ENCODE results near the gene RSPH10B2.
A peak's percentile ranks its signal among the peaks of the same experiment; 100 is the strongest.
"Not testable (repeated sequence)": the region's sequence is repeated elsewhere in the genome, so short reads cannot be mapped to it uniquely, and the experiment has no call there.

RSPH10B2 gene

DNA sequence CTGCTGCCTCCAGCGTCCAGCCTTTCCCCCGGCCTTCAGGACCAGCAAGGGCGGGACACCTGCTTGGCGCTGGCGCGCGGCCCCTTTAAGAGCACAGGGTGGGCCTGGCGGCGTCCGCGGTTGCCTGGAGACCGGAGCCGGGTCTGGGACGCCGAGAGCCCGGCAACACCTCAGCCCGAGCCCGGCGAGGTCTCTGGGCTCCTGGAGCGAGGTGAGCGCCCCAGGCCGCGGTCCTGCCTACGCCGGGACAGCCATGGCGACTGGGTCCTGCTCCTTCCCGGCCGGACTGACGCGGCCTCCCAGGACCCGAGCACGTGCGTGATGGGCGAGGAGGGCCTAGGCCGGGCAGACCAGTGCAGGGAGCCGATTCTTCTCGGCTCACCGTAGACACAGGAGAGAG, at the start of gene RSPH10B2:
Gene RSPH10B2, plus strand, starts transcription at position 140 of the 400 bp plus-strand sequence. CDS start 3,575 bp downstream, outside the sequence.
- DNase-seq (ENCODE audit: low spot score), result not testable (repeated sequence)

DNA sequence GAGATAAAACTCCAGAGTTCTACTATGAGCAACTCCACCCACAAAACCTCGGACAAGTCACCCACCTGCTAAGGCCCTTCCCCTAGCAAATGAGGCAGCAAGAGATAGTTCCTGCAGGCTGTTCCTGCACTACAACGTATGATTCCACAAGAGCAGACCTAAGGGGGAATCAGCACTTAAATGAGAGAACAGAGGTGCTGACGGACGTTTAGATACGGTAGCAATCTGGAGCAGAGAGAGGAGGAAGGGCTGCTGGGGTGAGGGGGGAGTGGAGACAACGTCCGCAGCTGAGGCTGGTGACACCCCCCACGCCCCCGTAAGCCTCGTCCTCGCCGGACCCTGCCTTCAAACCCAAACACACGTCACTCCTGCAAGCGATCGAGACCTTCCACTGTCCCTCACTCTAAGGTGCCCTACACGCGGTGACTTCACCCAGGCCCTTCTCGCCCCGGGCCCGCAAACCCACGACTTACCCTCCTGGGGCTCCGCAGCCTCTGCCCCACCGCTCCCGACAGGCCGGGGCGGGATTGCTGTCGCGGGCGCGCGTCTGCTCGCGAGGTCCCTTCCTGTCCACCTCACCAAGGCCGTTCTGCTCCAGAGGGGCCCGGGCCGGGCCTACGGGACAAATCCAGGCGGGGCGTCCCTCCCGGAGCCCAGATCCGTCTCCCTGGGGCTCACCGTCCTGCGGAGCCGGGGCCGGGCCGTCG, 47.8 kb upstream of the RSPH10B2 start:
- peak; percentile 59 for DNase-seq (ENCODE audit: low spot score)

DNA sequence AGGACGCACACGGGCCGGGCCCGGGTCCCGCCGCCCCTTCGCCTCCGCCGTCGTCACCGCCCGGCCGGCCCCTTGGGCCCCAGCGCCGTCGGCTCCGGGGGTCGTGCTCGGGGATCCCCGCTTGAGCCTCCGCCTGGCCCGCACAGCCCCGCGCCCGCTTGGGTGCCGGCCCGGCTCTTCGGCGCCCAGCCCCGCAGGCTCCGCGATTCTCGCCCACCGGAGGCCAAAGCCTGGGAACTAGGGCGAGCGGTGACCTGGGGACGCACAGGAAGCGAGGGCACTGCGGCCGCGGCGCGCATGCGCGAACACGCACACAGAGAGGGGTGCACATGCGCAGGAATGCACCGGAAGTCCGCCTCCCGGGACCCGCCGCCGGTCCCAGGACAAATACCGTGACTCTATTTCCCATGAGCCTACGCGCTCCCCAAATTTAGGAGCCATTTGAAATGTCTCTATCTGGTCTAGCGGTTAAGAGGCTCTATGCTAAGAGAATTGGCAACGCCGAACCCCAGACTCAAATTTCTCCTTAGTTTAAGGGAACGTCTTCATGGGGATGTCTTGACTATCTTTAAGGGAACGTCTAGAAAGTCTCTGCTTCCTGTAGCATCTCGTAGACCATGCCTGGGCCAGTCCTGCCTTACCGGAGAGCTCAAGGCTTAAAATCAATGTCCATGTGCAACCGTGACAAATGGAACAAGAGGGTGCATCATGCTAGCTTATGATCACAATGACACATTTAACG, 47.1 kb upstream of the RSPH10B2 start, which contains the start of gene ZNF12:
Gene ZNF12, minus strand, starts transcription at position 282 of the 742 bp plus-strand sequence. CDS start 1,774 bp downstream, outside the sequence.
- peak; percentile 99 for DNase-seq (ENCODE audit: low spot score)

DNA sequence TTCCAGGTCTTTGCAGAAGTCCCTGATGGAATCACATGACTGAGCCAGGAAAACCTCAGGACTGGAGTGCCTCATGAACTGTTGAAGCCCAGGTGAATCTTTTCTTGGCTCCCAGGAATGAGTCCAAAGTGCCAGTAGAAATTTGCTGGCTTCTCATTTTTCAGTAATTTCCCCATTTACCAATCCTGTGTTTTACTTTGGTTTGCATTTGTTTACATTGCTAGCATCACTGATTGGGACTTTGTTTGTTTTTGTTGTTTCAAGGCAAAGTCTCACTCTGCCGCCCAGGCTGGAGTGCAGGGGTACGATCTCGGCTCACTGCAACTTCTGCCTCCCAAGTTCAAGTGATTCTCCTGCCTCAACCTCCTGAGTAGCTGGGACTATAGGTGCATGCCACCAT, 45.6 kb upstream of the RSPH10B2 start:
- DNase-seq (ENCODE audit: low spot score), result no peak

DNA sequence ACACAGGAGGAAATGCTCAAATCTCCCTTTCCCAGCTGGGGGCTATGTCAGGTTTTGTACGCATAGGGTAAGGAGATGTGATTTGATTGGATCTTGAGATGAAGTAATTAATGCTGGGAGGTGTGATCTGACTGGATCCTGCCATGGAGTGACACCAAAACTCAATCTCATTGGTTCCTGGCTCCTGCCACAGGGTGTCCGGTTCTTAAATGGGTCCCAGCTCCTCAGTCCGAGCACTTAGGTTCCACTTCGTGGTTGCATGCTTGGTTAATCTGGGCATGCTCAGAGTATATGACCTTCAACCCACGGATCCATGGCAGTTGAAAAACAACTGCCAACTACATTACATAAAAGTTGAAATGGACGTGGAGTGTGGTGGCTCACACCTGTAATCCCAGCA, 44.1 kb upstream of the RSPH10B2 start:
- no peak for DNase-seq (ENCODE audit: low spot score)

DNA sequence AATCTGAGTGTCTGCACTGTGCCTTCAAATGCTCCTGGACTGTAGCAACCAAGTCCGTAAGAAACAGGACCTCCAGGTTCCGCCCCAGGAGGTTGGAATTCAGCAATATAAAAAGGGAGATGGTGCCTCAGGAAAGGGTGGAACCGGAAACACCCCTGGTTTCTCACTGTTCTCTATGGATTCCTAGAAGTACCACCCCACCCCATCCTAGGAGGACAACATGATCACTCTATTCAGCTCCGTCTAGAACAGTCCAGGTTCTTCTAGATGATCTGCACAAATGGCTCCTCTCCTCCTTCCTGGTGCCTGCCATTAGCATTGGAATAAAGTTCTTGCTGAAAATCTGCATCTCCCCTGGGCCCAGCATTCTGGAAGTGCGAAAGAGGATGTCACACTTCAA, 39.5 kb upstream of the RSPH10B2 start:
- no peak for DNase-seq (ENCODE audit: low spot score)

DNA sequence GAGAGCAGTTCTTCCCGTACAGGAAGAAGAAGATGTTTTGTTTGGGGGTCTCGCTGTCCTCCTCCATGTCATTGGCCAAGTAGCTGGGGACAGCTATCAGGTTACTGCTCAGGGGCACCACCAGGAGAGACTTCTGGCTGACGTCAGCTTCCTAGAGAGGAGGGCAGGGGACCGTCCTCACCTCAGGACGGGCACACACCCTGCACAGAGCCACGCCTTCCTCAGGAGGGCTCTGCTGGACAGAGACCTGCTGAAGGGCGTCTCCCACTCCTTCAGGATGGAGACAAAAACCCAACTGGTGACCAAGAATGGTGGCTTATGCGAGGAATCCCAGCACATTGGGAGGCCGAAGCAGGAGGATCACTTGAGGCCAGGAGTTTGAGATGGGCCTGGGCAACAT, 38.0 kb upstream of the RSPH10B2 start:
- DNase-seq (ENCODE audit: low spot score), result not testable (repeated sequence)

DNA sequence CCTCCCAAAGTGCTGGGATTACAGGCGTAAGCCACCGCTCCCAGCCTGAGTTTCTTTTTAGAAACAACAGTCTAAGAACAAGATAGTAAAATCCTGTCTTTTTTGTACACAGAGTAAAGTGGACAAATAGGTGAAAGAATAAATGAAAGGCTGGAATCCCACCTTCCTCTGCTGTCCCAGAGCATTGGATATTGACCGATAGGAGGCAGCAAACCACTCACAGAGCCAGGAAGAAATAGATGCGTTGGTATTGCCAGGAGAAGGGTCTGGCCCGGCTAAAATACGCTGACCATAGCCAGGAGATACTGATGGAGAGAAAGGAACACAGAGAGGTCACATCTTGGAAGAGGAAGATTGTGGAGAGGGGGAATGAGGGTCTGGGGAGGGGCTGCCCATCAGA, 35.8 kb upstream of the RSPH10B2 start:
- no peak for DNase-seq (ENCODE audit: low spot score)

DNA sequence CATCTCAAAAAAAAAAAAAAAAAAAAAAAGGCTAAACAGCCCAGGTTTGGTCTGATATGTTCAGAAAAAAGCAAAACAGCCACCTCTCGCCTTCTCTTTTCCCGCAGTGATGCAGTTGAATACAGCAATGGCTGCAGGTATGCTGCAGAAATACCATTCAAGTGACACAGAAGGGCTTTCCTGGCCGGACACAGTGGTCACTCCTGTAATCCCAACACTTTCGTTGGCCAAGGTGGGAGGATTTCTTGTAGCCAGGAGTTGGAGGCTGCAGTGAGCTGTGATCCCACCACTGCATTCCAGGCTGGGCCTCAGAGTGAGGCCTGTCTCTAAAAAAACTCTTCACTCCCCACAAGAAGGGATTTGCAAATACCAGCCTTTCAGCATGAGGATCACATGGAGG, 29.6 kb upstream of the RSPH10B2 start:
- DNase-seq (ENCODE audit: low spot score), result not testable (repeated sequence)

DNA sequence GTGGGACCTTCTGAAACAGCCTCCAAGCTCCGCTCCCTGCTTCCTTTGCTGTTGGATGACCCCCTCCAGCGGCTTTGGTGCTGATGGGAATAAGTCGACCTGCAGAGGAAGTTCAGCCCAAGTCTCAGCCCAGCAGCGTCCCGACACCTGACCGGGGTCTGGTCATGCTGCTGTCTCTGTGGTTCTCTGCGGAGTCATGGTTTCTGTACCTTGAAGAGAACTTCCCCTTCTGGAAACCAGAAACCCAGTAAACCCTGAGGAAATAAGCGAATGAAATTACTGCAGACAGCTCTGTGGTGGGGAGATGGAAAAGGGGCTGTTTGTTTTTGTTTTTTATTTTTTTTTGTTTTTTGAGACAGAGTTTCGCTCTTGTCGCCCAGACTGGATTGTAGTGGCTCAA, 28.9 kb upstream of the RSPH10B2 start:
- DNase-seq (ENCODE audit: low spot score), result no peak

DNA sequence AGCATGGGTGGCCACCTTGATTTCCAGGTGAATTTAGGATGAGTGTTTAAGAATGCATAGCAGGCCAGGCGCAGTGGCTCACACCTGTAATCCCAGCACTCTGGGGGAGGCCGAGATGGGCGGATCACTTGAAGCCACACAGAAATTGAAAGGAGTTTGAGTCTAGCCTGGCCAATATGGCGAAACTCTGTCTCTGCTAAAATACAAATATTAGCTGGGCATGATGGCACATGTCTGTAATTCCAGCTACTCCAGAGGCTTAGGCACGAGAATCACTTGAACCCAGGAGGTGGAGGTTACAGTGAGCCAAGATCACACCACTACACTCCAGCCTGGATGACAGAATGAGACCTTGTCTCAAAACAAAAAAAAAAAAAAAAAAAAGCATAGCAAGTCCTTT, 27.6 kb upstream of the RSPH10B2 start:
- not testable (repeated sequence) for DNase-seq (ENCODE audit: low spot score)

DNA sequence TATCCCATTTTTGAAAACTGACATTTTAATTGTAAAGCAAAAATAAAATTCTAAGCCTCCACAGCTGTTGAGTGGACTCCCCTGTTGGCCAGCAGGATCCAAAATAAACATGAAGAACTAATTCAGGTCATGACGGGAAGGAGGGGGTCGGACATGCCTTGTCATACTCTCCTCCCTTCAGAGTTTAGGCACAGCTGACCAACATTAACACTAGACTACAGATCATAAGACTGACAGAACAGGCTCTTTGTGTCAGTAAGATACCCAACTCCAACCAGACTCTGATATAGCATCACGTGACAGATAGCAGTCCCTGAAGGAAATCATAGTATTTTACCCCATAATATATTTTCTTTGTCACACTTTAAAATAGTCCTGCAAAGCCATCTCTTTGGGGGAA, 26.2 kb upstream of the RSPH10B2 start:
- DNase-seq (ENCODE audit: low spot score), result no peak

DNA sequence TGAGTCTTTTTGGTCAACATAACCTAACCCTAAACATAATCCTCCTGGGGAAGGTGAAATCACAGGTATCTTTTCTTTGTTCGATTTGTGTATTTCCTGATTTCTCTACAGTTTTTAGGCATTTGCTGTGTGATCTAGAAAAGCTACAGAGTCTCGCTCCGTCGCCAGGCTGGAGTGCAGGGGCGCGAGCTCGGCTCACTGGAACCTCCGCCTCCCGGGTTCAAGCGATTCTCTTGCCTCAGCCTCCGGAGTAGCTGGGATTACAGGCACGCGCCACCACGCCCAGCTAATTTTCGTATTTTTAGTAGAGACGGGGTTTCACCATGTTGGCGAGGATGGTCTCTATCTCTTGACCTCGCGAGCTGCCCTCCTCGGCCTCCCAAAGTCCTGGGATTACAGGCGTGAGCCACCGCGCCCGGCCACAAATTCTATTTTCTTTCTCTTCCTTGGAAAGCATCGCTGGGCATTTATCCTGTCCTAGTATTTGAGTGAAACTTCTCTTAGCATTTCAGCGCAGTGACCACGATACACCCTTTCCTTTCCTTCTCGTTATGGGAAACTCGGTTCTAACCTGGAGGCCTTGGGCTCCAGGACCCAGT, 24.9 kb upstream of the RSPH10B2 start:
- DNase-seq (ENCODE audit: low spot score), result not testable (repeated sequence)

DNA sequence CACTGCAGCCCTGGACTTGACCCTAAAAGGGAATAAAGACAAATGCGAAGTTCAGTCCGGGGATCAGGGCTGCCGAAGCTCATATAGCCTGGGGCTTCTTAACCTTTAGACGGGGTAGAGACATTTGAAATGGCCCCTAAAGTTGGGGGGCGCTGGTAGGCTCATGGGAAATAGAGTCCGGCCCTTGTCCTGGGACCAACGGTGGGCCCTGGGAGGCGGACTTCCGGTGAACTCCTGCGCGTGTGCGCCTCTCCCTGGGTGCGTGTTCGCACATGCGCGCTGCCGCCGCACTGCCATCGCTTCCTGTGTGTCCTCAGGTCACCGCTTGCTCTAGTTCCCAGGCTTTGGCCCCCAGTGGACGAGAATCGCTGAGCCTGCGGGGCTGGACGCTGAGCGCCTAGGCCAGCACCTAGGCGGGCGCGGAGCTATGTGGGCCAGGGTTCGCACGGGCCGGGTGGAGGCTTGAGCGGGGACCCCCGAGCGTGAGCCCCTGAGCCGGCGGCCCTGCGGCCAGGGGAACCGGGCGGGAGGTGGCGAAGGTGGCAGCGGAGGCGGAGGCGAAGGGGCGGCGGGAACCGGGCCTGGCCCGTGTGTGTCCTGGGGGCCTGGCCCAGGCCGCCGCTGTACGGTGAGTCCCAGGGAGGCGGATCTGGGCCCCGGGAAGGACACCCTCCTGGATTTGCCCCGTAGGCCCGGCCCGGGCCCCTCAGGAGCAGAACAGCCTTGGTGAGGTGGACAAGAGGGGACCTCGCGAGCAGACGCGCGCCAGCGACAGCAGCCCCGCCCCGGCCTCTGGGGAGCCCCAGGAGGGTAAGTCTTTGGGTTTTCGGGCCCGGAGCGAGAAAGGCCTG, 24.2 kb upstream of the RSPH10B2 start:
- peak; percentile 98 for DNase-seq (ENCODE audit: low spot score)

DNA sequence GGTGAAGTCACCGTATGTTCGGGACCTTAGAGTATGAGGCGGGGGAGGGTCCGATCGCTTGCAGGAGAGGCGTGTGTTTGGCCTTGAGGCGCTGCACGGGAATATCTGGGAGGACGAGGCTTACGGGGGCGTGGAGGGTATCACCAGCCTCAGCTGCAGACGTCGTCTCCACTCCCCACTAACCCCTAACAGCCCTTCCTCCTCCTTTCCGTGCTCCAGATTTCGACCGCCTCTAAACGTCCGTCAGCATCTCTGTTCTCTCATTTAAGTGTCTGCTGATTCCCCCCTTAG, 23.6 kb upstream of the RSPH10B2 start:
- peak; percentile 41 for DNase-seq (ENCODE audit: low spot score)

DNA sequence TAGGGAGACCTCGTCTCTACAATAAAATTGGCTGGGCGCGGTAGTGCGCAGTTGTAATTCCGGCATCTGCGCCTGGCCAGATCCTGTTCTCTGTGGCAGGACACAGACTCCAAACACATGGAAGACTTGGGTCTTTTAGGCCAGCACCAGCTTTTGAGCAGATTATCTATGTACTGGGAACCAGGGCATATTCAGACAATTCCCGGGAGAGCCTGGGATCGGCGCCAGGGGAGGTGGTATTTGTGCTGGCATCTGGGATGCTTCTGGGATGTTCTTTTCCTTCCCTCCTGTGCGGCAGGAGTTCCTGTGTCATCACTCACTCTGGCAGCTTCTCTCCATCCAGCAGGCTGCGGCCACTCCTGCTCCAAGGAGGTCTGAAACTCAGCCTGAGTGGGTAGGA, 15.5 kb upstream of the RSPH10B2 start:
- DNase-seq (ENCODE audit: low spot score), result not testable (repeated sequence)

DNA sequence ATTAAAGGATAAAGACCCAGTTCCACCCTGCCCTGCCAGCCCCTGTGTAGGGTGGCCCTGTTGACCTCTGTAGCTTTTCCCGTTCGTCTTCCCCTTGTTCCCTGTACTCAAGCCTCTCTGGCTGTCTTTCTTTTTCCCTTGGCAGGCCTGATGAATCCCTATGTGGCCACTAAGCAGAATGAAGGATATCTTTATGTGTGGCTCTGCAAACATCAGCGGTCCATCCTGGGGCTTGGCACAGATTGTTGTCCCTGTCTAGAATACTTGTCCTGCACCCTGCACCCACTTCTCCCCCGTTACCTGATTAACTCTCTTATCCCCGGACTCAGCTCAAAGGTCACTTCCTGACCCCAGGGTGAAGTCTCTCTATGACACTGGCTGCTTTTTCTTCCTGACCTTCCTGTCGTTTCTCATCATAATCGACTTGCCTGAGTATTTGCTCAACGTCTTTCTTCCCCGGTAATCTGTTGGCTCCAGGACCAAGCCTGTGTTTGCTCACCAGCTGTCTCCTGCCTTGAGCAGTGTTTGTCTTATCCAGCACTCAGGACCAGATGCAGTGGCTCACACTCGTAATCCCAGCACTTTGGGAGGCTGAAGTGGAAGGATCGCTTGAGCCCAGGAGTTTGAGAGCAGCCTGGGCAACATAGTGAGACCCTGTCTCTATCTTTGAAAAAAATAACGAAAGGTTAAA, 9.3 kb upstream of the RSPH10B2 start:
- not testable (repeated sequence) for DNase-seq (ENCODE audit: low spot score)

DNA sequence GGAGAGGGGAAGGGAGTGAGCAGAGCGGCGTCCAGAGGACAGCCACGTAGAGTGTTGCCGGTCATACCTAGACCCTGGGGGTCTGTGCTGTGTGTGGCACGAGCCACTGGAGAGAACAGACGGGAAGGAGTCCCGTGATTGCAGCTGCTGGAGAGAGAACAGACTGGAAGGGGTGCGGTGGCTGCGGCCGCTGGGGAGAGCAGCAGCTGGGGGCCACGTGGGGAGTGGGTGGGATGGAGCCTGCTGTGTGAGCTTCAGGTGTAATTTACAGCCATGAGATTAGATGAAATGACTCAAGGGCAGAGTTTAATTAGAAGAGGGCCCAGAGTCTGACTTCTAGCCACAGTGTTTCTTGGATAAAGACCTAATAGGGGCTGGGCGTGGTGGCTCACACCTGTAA, 4.6 kb upstream of the RSPH10B2 start:
- not testable (repeated sequence) for DNase-seq (ENCODE audit: low spot score)

DNA sequence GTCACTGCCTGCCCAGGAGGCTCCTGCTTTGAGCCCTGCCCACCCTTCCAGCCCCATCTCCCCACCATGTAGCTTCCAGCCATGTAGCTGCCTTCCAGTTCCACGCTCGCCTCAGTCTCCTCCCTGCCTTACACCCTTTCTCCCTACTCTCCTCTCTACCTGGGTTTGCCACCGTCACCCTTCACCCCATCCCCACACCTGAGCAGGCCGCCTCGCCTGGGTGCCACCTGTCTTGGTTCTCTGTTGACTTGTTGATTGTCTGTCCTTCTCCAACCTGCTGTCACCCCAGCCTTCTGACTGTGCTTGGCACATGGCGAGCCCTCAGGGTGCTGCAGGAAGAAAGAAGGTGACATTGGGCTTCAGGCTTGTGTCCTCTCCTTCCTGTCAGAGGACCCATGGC, 3.7 kb upstream of the RSPH10B2 start:
- DNase-seq (ENCODE audit: low spot score), result not testable (repeated sequence)

DNA sequence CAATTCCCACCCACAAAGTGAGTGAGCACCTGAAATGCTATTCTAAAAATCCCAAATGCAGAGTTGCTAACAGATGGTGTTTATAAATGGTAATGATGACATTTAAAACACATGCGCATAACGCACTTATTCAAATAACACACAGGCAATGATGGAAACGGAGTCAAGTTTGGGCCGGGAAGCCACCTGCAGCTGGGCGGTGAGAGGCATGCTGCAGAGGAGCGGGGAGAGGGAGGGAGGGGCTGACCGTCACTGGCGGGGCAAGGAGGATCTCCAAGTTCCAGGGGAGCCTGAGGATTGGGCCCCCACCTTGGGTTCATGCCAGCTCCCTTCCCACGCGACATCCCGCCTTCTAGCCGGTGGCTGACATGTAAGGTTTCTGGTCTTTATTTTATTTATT, 7.3 kb downstream of the RSPH10B2 start:
- DNase-seq (ENCODE audit: low spot score), result not testable (repeated sequence)

DNA sequence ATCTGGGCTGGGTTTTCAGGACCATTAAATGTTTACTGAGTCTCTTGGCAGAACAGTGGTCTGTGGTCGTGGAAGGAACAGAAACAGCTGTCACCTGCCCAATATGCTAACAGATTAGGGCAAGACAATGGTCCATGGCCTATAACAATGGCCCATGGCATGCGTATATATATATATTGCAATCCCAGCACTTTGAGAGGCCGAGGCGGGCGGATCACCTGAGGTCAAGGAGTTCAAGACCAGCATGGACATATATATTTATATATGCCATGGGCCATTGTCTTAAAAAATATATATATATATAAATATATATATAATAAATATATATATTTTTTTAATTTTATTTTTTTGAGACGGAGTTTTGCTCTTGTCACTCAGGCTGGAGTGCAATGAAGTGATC, 27.7 kb downstream of the RSPH10B2 start:
- DNase-seq (ENCODE audit: low spot score), result not testable (repeated sequence)

DNA sequence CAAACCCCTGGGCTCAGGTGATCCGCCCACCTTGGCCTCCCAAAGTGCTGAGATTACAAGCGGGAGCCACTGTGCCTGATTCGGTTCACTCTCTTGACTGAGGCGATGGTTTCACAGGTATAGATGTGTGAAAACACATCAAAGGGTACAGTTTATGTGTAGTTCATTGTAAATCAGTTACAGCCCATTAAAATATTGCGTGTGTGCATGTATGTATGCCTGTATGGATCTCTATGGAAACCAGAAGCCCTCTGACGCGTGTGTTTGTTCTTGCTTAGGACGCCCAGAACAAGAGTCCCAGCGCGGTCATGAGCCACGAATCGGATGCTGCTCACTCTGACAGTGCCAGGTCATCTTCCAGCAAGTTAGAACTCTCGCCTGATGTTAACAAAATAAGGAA, 35.5 kb downstream of the RSPH10B2 start:
- not testable (repeated sequence) for DNase-seq (ENCODE audit: low spot score)
